Measurements from ENCODE around the gene BCOR. TPM values are rescaled to one million over a fixed set of nuclear protein-coding genes. Genes with fewer than 3 reads are reported as not detected.

Gene BCOR
- total and polyA plus RNA-seq, 2 of the 8 experiments (the other 6 are each of a cell fraction or from before 2014, with no cell fraction given): 25.0 to 50.8 TPM

DNA sequence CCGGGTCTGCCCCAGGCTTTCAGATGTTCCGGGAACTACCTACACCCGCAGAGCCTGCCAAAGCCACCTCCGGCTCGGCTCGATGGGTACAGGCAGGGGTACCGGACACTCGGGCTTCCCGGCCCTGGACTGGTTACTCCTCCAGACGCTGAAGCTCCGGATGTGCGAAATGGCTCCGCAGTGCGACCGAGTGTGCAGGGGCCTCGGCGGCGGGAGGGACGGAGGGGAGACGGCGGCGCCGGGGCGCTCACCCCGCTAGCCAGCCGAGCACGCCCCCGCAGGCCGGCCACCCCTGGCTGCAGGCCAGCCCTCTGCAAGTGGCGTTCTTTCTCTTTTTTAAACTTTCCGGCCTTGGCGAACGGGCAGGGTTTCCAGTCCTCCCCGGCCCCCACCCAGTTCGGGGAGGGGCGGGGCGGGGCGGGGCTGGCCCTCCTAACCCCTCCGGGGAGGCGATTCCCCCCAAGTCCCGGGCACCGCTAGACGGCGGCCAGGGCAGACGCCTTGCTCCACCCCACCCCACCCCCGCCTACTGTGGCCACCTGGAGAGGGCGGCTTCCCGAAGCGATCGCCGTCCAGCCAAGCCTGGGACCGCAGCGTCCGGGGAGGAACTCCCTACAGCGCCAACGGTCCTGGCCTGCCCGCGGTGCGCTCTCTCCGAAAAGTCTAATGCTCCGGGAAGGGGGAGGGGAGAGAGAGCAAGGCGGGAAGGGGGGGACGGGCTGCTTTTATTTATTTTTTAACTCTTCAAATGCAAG lies 7.5 kb downstream of the BCOR start (continued):
- TF ChIP-seq, protein P1, sequence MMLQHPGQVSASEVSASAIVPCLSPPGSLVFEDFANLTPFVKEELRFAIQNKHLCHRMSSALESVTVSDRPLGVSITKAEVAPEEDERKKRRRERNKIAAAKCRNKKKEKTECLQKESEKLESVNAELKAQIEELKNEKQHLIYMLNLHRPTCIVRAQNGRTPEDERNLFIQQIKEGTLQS (IDR thresholded peaks at IDR 0.05; ENCODE audit: insufficient read depth, low read depth, low read length): no peak
- no peak for TF ChIP-seq SIRT6 (IDR thresholded peaks at IDR 0.05; ENCODE audit: low read length)
- TF ChIP-seq BRCA1 (IDR thresholded peaks at IDR 0.05; ENCODE audit: low read depth, low read length): no peak

Measured in H1 (cell line).